ENCODE data around the gene RCBTB2.

- TF ChIP-seq POLR2AphosphoS5 (IDR thresholded peaks at IDR 0.05), result no peak
- TF ChIP-seq, protein P1, sequence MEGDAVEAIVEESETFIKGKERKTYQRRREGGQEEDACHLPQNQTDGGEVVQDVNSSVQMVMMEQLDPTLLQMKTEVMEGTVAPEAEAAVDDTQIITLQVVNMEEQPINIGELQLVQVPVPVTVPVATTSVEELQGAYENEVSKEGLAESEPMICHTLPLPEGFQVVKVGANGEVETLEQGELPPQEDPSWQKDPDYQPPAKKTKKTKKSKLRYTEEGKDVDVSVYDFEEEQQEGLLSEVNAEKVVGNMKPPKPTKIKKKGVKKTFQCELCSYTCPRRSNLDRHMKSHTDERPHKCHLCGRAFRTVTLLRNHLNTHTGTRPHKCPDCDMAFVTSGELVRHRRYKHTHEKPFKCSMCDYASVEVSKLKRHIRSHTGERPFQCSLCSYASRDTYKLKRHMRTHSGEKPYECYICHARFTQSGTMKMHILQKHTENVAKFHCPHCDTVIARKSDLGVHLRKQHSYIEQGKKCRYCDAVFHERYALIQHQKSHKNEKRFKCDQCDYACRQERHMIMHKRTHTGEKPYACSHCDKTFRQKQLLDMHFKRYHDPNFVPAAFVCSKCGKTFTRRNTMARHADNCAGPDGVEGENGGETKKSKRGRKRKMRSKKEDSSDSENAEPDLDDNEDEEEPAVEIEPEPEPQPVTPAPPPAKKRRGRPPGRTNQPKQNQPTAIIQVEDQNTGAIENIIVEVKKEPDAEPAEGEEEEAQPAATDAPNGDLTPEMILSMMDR (IDR thresholded peaks at IDR 0.05), result no peak
These were observed 34.9 kb upstream of the RCBTB2 start for GRCh38 chr13:48567515-48568369.

Measured in breast epithelium (tissue), 3 donors.